Subcutaneous abdominal adipose tissue (tissue), 5 donors: ENCODE results near the gene BATF2.
A peak's percentile ranks its signal among the peaks of the same experiment; 100 is the strongest.

Source experiments
- H3K27ac ChIP-seq: one replicate; pipeline ENCODE4 v1.7.0; 2013; ENCODE audit warnings: low read depth, mild to moderate bottlenecking, inconsistent platforms, low read length, moderate library complexity
- H3K27me3 ChIP-seq, 5 donors: one replicate each; pipeline ENCODE4 v1.7.0; 2013; ENCODE audit warnings: low read length in 5 of 5, inconsistent platforms in 1 of 5; ENCODE audit not compliant: control insufficient read depth in 5 of 5, insufficient read depth in 4 of 5
- H3K36me3 ChIP-seq, 5 donors: one replicate each; pipeline ENCODE4 v1.7.0; 2013; ENCODE audit warnings: low read length in 5 of 5; ENCODE audit not compliant: control insufficient read depth in 5 of 5, insufficient read depth in 5 of 5
- H3K4me1 ChIP-seq, 5 donors: one replicate each; pipeline ENCODE4 v1.7.0; 2013; ENCODE audit warnings: low read length in 5 of 5, mild to moderate bottlenecking in 3 of 5, moderate library complexity in 1 of 5; ENCODE audit not compliant: control insufficient read depth in 5 of 5, insufficient read depth in 5 of 5
- H3K4me3 ChIP-seq, 5 donors: one replicate each; pipeline ENCODE4 v1.7.0; 2013; ENCODE audit warnings: low read length in 5 of 5, low read depth in 1 of 5
- H3K9ac ChIP-seq, 5 donors: one replicate each; pipeline ENCODE4 v1.7.0; 2013; ENCODE audit warnings: low read length in 5 of 5, mild to moderate bottlenecking in 4 of 5, moderate library complexity in 3 of 5
- H3K9me3 ChIP-seq, 5 donors: one replicate each; pipeline ENCODE4 v1.7.0; 2013; ENCODE audit warnings: low read length in 5 of 5; ENCODE audit not compliant: control insufficient read depth in 5 of 5
- donor health status: healthy.
- donor health status: healthy.
- donor health status: healthy.
- donor health status: healthy.
- donor health status: healthy.

The BATF2 gene

GRCh38 chr11:64996710-64997380 is at the start of gene BATF2:
Gene BATF2 (minus strand): TSS chr11:64996971. CDS start chr11:64996914, 57 bp downstream.
- Histone ChIP-seq H3K27me3 (peaks cover 0 to 4% (median 0%) of the 10 kb centered on the region in 5 donors), H3K36me3 (no peaks in the 10 kb centered on the region), H3K4me1 (peaks cover 0 to 23% (median 12%) of the 10 kb centered on the region in 5 donors), H3K9ac (peak within 1 kb of the TSS in 4 of 5 donors; percentile 32 to 71 (median 65)), H3K9me3 (no peaks in the 10 kb centered on the region), H3K27ac (no peak within 1 kb of the TSS), H3K4me3 (peak within 1 kb of the TSS; percentile 50 to 70 (median 56))

DNA sequence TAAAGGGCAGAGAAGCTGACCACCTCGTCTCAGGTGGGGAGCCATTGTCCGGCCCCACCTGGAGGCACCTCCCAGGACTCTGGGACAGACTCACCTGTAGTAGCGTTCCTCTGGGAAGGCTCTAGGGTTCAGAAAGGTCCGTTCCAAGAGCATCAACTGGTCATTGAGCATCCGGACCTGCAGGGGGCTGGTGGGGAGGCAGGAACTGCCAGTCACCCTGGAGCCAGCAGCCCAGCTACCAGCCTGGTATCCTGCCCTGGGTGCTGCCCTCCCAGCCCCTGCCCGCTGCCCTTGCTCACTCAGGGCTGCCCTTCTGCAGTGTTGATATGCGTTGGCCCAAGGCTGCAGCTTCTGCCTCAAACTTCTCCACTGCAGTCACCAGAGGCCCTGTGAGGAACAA is 49.0 kb upstream of the BATF2 start:
- no peaks in the 10 kb centered on the region for H3K9me3 ChIP-seq
- H3K4me1 ChIP-seq, result peaks cover 0 to 46% (median 38%) of the 10 kb centered on the region in 5 donors
- H3K9ac ChIP-seq, result no peak overlapping the region
- H3K27me3 ChIP-seq, result no peaks in the 10 kb centered on the region
- H3K36me3 ChIP-seq, result peaks cover 0 to 22% (median 16%) of the 10 kb centered on the region in 5 donors
- no peak overlapping the region for H3K4me3 ChIP-seq
- H3K27ac ChIP-seq, result no peak overlapping the region

DNA sequence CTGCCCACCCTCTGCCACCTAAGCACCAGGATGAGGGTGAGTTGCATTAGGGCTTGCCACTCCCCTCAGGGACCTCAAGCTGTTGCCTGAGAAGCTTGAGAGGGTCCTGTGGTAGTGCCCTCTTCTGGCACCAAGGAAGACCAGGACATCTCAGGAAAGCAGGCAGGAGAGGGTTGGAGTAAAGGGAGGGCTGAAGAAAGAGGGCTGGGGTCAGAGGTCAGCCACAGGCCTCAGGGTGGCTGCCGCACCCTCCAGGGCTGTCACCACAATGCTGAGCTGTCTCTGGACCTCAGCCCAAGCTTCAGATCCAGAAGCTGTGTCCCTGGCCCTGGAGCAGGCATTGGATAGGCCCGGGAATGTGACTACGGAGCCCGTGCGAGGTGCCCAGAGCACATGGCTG is 48.3 kb upstream of the BATF2 start:
- no peak overlapping the region for H3K9ac ChIP-seq
- H3K27ac ChIP-seq, result no peak overlapping the region

DNA sequence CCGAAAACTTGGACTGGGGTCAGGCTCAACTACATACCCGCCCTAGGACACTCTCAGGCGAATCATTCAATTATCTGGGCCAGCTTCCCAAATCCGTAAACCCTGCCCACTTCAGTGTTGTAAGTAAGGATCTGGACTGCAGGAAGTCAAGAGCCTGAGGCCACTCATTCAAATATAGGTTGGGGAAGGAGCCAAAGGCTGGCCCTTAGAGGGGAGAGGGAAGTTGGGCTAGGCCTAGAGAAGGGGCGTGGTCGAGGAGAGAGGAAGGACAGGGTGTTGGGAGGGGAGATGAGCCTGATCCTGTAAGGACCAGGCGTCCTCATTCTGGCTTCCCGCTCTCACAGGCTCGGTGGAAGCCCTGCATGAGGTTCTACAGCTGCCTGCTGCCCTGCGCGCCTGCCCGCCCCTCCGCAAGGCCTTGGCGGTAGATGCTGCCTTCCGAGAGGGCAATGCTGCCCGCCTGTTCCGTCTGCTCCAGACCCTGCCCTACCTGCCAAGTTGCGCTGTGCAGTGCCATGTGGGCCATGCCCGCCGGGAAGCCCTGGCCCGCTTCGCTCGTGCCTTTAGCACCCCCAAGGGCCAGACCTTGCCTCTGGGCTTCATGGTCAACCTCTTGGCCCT is 47.2 kb upstream of the BATF2 start:
- Histone ChIP-seq H3K36me3 (peaks cover 0 to 25% (median 21%) of the 10 kb centered on the region in 5 donors), H3K27ac (no peak overlapping the region), H3K4me3 (no peak overlapping the region), H3K9me3 (no peaks in the 10 kb centered on the region), H3K9ac (peak overlapping the region in 2 of 5 donors; percentile 1 to 52), H3K27me3 (no peaks in the 10 kb centered on the region), H3K4me1 (peaks cover 0 to 56% (median 44%) of the 10 kb centered on the region in 5 donors)

More for the DNA sequence above, 48.3 kb upstream of the BATF2 start:
- Histone ChIP-seq H3K27me3 (no peaks in the 10 kb centered on the region), H3K9me3 (no peaks in the 10 kb centered on the region), H3K4me3 (no peak overlapping the region), H3K36me3 (peaks cover 0 to 22% (median 16%) of the 10 kb centered on the region in 5 donors), H3K4me1 (peaks cover 0 to 52% (median 44%) of the 10 kb centered on the region in 5 donors)

DNA sequence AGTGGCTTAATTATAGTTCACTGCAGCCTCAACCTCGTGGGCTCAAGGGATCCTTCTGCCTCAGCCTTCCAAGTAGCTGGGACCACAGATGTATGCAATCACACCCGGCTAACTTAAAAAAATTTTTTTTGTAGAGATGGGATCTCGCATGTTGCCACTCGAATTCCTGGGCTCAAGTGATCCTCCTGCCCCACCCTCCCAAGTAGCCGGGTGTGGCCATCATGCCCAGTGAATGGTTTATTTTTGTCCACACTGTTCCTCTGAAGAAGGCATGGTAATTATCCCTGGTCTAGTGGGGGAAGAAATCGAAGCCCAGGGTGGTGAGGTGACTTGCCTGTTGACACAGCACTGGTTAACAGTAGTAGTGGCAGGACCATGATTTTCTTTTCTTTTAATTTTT is 46.1 kb upstream of the BATF2 start:
- peaks cover 0 to 52% (median 38%) of the 10 kb centered on the region in 5 donors for H3K4me1 ChIP-seq
- H3K9me3 ChIP-seq, result no peaks in the 10 kb centered on the region
- H3K36me3 ChIP-seq, result peaks cover 0 to 33% (median 30%) of the 10 kb centered on the region in 5 donors
- no peaks in the 10 kb centered on the region for H3K27me3 ChIP-seq
- H3K9ac ChIP-seq, result peak overlapping the region in 1 of 5 donors; percentile 56
- no peak overlapping the region for H3K27ac ChIP-seq
- H3K4me3 ChIP-seq, result no peak overlapping the region

DNA sequence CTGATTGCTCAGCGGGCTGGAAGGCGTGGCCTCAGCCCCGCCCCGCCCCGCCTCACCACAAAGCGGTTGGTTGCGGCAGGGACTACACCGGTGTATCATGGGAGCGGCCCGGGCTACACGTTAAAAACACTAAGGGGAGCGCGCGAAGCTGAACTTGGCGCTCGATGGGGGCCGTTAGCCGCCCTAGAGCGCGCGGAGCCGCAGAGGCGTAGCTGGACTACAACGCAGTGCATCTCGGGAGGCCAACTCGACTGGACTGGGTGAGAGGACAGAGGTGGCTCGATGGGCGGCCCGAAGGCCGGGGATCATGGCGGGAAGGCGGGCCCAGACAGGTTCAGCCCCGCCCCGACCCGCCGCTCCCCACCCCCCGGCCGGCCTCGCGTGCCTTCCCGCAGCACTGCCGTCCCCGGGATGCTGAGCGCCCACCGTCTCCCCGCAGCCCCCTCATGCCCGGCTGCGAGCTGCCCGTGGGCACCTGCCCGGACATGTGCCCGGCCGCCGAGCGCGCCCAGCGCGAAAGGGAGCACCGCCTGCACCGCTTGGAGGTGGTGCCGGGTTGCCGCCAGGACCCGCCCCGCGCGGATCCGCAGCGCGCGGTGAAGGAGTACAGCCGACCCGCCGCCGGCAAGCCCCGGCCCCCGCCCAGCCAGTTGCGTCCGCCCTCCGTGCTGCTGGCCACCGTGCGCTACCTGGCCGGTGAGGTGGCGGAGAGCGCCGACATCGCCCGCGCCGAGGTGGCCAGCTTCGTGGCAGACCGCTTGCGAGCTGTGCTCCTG is 44.3 kb upstream of the BATF2 start, which contains the start of gene SAC3D1:
Gene SAC3D1 (plus strand): TSS at position 364 of the 776 bp plus-strand sequence. CDS start 83 bp downstream, at position 447.
- peaks cover 0 to 49% (median 40%) of the 10 kb centered on the region in 5 donors for H3K36me3 ChIP-seq
- peak within 1 kb of the TSS; percentile 88 for H3K27ac ChIP-seq
- peak within 1 kb of the TSS in 4 of 5 donors; percentile 72 to 80 (median 76) for H3K9ac ChIP-seq
- H3K9me3 ChIP-seq, result no peaks in the 10 kb centered on the region
- no peaks in the 10 kb centered on the region for H3K27me3 ChIP-seq
- H3K4me3 ChIP-seq, result peak within 1 kb of the TSS; percentile 59 to 82 (median 76)
- peaks cover 0 to 50% (median 33%) of the 10 kb centered on the region in 5 donors for H3K4me1 ChIP-seq

DNA sequence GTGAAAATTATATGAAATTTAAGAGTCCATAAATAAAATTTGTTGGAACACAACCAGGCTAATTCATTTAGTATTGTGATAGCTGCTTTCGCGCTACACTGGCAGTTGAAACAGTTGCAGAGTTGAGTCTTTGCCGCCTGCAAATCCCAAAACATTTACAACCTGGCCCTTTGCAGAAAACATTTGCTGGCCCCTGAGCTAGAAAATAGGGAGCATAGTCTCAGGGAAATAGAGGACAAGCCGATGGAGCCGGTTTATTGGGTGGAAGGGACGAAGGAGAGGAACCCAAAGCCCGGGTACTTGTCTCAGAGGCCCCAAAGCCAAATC is 43.7 kb upstream of the BATF2 start:
- Histone ChIP-seq H3K4me1 (peaks cover 0 to 50% (median 33%) of the 10 kb centered on the region in 5 donors), H3K27ac (peak overlapping the region; percentile 88), H3K9ac (peak overlapping the region in 4 of 5 donors; percentile 72 to 80 (median 76)), H3K9me3 (no peaks in the 10 kb centered on the region), H3K27me3 (no peaks in the 10 kb centered on the region), H3K36me3 (peaks cover 0 to 49% (median 41%) of the 10 kb centered on the region in 5 donors), H3K4me3 (peak overlapping the region; percentile 53 to 82 (median 76))

- H3K27ac ChIP-seq, result no peak overlapping the region
These were observed 40.2 kb upstream of the BATF2 start for GRCh38 chr11:65036931-65037330.

DNA sequence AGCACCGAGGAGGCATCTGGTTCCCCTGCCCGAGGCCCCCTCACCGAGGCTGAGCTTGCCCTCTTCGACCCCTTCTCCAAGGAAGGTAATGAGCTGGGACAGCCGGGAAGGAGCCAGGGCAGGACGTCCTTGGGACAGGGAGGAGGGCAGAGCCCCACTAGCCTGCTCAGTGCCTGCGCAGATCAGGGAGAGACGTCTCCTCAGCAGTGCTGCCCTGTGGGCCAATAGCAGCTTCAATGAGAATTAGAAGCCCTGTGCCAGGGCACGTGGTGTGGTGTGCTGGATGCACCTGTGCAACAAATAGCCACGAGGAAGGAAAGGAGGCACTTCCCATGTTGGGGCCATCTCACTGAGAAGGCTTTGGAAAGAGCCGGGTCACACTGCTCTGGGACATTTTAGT is 38.8 kb upstream of the BATF2 start:
- H3K27me3 ChIP-seq, result no peaks in the 10 kb centered on the region
- H3K36me3 ChIP-seq, result peaks cover 0 to 69% (median 58%) of the 10 kb centered on the region in 5 donors
- no peak overlapping the region for H3K27ac ChIP-seq
- H3K4me3 ChIP-seq, result no peak overlapping the region
- peaks cover 0 to 21% (median 9%) of the 10 kb centered on the region in 5 donors for H3K4me1 ChIP-seq
- H3K9me3 ChIP-seq, result no peaks in the 10 kb centered on the region
- no peak overlapping the region for H3K9ac ChIP-seq

More at GRCh38 chr11:65036931-65037330, 40.2 kb upstream of the BATF2 start:
- H3K27me3 ChIP-seq, result no peaks in the 10 kb centered on the region
- peaks cover 0 to 25% (median 16%) of the 10 kb centered on the region in 5 donors for H3K4me1 ChIP-seq
- no peaks in the 10 kb centered on the region for H3K9me3 ChIP-seq
- H3K4me3 ChIP-seq, result no peak overlapping the region
- H3K36me3 ChIP-seq, result peaks cover 0 to 67% (median 53%) of the 10 kb centered on the region in 5 donors
- H3K9ac ChIP-seq, result no peak overlapping the region
